ENCODE results near the gene SOX18. TPM values are rescaled to one million over a fixed set of nuclear protein-coding genes. Genes with fewer than 3 reads are reported as not detected.

Gene SOX18
- total and polyA plus RNA-seq, 2 of the 13 experiments (the other 11 are each of a cell fraction or from before 2014, with no cell fraction given) = 1.6 to 1.9 TPM

DNA sequence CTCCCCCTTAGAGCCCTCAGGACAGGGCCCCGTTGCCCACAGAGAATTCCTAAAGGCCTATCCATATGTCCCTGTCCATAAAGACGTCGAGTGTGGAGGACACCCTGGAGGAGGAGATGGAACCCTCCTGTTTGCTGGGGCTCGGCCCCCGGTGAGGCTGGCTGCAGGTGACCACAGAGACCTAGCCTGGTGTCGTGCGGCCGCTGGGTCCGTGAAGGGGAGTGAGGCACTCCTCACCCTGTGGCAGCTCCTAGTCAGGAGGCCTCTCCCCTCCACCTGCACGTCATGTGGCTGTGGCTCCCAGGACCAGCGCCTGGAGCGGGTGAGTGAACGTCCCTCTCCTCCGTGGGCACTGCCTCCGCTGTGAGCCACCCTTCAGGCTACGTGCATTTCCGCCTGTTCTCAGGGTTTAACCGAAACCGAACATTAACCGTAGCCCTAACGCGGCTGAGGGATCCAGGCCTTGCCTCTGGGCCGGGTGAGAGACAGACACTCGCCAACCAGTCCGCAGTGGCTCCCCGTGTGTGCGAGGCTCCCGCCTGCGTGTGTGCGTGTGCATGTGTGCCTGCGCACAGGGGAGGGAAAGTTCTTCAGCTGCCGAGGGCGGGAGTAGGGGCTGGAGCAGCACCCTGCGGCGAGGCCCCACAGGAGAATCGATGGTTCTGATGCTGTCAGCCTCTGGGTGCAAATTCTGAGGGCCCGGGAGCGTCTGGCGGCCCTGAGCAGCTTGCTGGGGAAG lies 7.6 kb upstream of the SOX18 start (continued):
- TF ChIP-seq, protein P1, sequence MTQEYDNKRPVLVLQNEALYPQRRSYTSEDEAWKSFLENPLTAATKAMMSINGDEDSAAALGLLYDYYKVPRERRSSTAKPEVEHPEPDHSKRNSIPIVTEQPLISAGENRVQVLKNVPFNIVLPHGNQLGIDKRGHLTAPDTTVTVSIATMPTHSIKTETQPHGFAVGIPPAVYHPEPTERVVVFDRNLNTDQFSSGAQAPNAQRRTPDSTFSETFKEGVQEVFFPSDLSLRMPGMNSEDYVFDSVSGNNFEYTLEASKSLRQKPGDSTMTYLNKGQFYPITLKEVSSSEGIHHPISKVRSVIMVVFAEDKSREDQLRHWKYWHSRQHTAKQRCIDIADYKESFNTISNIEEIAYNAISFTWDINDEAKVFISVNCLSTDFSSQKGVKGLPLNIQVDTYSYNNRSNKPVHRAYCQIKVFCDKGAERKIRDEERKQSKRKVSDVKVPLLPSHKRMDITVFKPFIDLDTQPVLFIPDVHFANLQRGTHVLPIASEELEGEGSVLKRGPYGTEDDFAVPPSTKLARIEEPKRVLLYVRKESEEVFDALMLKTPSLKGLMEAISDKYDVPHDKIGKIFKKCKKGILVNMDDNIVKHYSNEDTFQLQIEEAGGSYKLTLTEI (CRISPR knock-in tag; conservative IDR thresholded peaks at IDR 0.05) = no peak
- TF ChIP-seq, protein P2, sequence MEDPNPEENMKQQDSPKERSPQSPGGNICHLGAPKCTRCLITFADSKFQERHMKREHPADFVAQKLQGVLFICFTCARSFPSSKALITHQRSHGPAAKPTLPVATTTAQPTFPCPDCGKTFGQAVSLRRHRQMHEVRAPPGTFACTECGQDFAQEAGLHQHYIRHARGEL (CRISPR knock-in tag; IDR thresholded peaks at IDR 0.05) = peak; percentile 95
- TF ChIP-seq ZNF441 (CRISPR knock-in tag; IDR thresholded peaks at IDR 0.05; ENCODE audit: borderline replicate concordance) (0 out of 2 replicates have a peak, but pooled peaks have one; percentile 54), ZNF510 (CRISPR knock-in tag; IDR thresholded peaks at IDR 0.05; ENCODE audit: low read depth) (no peak), RARA (CRISPR knock-in tag; IDR thresholded peaks at IDR 0.05) (no peak; the same call in 1 of the 2 replicates), ZNF891 (CRISPR knock-in tag; IDR thresholded peaks at IDR 0.05) (peak; percentile 85), REL (CRISPR knock-in tag; conservative IDR thresholded peaks at IDR 0.05) (0 out of 2 replicates have a peak, but pooled peaks have one; percentile 75), CAMTA2 (CRISPR knock-in tag; IDR thresholded peaks at IDR 0.05; ENCODE audit: borderline replicate concordance) (no peak), RELA (CRISPR knock-in tag; IDR thresholded peaks at IDR 0.05) (no peak), ZNF567 (CRISPR knock-in tag; IDR thresholded peaks at IDR 0.05; ENCODE audit: borderline replicate concordance) (peak; percentile 64; the same call in 1 of the 2 replicates), ZNF543 (CRISPR knock-in tag; IDR thresholded peaks at IDR 0.05) (peak; percentile 75), ZSCAN21 (CRISPR knock-in tag; IDR thresholded peaks at IDR 0.05; ENCODE audit: borderline replicate concordance) (peak; percentile 39; the same call in 1 of the 2 replicates), CEBPG (CRISPR knock-in tag; IDR thresholded peaks at IDR 0.05) (no peak), ZNF329 (CRISPR knock-in tag; IDR thresholded peaks at IDR 0.05; ENCODE audit: low read depth) (peak; percentile 84)
- TF ChIP-seq, protein P3, sequence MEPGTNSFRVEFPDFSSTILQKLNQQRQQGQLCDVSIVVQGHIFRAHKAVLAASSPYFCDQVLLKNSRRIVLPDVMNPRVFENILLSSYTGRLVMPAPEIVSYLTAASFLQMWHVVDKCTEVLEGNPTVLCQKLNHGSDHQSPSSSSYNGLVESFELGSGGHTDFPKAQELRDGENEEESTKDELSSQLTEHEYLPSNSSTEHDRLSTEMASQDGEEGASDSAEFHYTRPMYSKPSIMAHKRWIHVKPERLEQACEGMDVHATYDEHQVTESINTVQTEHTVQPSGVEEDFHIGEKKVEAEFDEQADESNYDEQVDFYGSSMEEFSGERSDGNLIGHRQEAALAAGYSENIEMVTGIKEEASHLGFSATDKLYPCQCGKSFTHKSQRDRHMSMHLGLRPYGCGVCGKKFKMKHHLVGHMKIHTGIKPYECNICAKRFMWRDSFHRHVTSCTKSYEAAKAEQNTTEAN (CRISPR knock-in tag; conservative IDR thresholded peaks at IDR 0.05) = no peak
- TF ChIP-seq, protein P4, sequence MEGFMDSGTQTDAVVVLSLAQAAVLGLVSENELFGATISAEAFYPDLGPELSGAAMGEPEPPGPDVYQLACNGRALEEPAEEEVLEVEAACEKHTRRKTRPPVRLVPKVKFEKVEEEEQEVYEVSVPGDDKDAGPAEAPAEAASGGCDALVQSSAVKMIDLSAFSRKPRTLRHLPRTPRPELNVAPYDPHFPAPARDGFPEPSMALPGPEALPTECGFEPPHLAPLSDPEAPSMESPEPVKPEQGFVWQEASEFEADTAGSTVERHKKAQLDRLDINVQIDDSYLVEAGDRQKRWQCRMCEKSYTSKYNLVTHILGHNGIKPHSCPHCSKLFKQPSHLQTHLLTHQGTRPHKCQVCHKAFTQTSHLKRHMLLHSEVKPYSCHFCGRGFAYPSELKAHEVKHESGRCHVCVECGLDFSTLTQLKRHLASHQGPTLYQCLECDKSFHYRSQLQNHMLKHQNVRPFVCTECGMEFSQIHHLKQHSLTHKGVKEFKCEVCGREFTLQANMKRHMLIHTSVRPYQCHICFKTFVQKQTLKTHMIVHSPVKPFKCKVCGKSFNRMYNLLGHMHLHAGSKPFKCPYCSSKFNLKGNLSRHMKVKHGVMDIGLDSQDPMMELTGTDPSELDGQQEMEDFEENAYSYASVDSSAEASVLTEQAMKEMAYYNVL (CRISPR knock-in tag; IDR thresholded peaks at IDR 0.05; ENCODE audit: borderline replicate concordance) = peak; percentile 19; the same call in 1 of the 2 replicates
- TF ChIP-seq, protein P5, sequence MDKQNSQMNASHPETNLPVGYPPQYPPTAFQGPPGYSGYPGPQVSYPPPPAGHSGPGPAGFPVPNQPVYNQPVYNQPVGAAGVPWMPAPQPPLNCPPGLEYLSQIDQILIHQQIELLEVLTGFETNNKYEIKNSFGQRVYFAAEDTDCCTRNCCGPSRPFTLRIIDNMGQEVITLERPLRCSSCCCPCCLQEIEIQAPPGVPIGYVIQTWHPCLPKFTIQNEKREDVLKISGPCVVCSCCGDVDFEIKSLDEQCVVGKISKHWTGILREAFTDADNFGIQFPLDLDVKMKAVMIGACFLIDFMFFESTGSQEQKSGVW (CRISPR knock-in tag; IDR thresholded peaks at IDR 0.05; ENCODE audit: borderline replicate concordance) = no peak
- TF ChIP-seq, protein P6, sequence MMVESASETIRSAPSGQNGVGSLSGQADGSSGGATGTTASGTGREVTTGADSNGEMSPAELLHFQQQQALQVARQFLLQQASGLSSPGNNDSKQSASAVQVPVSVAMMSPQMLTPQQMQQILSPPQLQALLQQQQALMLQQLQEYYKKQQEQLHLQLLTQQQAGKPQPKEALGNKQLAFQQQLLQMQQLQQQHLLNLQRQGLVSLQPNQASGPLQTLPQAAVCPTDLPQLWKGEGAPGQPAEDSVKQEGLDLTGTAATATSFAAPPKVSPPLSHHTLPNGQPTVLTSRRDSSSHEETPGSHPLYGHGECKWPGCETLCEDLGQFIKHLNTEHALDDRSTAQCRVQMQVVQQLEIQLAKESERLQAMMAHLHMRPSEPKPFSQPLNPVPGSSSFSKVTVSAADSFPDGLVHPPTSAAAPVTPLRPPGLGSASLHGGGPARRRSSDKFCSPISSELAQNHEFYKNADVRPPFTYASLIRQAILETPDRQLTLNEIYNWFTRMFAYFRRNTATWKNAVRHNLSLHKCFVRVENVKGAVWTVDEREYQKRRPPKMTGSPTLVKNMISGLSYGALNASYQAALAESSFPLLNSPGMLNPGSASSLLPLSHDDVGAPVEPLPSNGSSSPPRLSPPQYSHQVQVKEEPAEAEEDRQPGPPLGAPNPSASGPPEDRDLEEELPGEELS (CRISPR knock-in tag; IDR thresholded peaks at IDR 0.05) = 0 out of 2 replicates have a peak, but pooled peaks have one; percentile 4
- TF ChIP-seq, protein P7, sequence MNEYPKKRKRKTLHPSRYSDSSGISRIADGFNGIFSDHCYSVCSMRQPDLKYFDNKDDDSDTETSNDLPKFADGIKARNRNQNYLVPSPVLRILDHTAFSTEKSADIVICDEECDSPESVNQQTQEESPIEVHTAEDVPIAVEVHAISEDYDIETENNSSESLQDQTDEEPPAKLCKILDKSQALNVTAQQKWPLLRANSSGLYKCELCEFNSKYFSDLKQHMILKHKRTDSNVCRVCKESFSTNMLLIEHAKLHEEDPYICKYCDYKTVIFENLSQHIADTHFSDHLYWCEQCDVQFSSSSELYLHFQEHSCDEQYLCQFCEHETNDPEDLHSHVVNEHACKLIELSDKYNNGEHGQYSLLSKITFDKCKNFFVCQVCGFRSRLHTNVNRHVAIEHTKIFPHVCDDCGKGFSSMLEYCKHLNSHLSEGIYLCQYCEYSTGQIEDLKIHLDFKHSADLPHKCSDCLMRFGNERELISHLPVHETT (CRISPR knock-in tag; conservative IDR thresholded peaks at IDR 0.05) = no peak

All from HepG2 (cell line).